Uterus (tissue), 4 donors: ENCODE results near the gene TRIP13. TPM values are rescaled to one million over a fixed set of nuclear protein-coding genes. Genes with fewer than 3 reads are reported as not detected.

Experiments used
- DNase-seq, 2 donors: peaks; one replicate each; pipeline ENCODE4 v3.0.0-alpha.2; 2019 to 2020
- H3K27ac ChIP-seq, 2 donors: fragments of 200-600 bp; sonication (generic); 1 replicate in 1 of 2; 2 replicates in 1 of 2; pipeline ENCODE4 v1.5.1; 2016 to 2018
- H3K27me3 ChIP-seq, 2 donors: fragments of 200-600 bp; sonication (generic); one replicate each; pipeline ENCODE4 v1.5.1; 2018 to 2019; ENCODE audit warnings: control low read depth in 1 of 2
- H3K36me3 ChIP-seq, 2 donors: fragments of 200-600 bp; sonication (generic); one replicate each; pipeline ENCODE4 v1.5.1; 2019; ENCODE audit warnings: control low read depth in 1 of 2
- H3K4me1 ChIP-seq, 2 donors: fragments of 200-600 bp; sonication (generic); one replicate each; pipeline ENCODE4 v1.5.1; 2018 to 2019; ENCODE audit warnings: control low read depth in 1 of 2
- H3K4me3 ChIP-seq, 2 donors: fragments of 200-600 bp; sonication (generic); 1 replicate in 1 of 2; 2 replicates in 1 of 2; pipeline ENCODE4 v1.5.1; 2018 to 2019; ENCODE audit warnings: mild to moderate bottlenecking in 1 of 2
- H3K9me3 ChIP-seq, 2 donors: fragments of 200-600 bp; sonication (generic); one replicate each; pipeline ENCODE4 v1.5.1; 2019; ENCODE audit warnings: control low read depth in 1 of 2
- POLR2A ChIP-seq, 2 donors: fragments of 450-650 bp; IDR thresholded peaks; one replicate each; pipeline ENCODE4 v1.6.1; 2016; ENCODE audit warnings: antibody characterized with exemption in 2 of 2, mild to moderate bottlenecking in 1 of 2, moderate library complexity in 1 of 2
- intact Hi-C: fragments of 100-400 bp; cut with DNase I; formaldehyde crosslinking; loops from one replicate; pipeline ENCODE4 v1.15.1; 2023; ENCODE audit warnings: low total_unique reads
- total RNA-seq, 4 donors: library from RNA; depleted of rRNA in 3 of 4; stranded (reverse); fragments of >200 nt in 3 of 4; gene quantifications; one replicate each; pipeline versions ENCODE4 v1.1.0 to v1.2.4, GENCODE V29; 2014 to 2023
- TF ChIP-seq, protein P1 (sequence below), 4 experiments: fragments of 200-600 bp in 2 of 4; fragments of 450-650 bp in 2 of 4; sonication (generic) in 2 of 4; IDR thresholded peaks; one replicate each; pipeline ENCODE4 v1.5.1; 2016 to 2019; ENCODE audit warnings: antibody characterized with exemption in 4 of 4, mild to moderate bottlenecking in 2 of 4, moderate library complexity in 1 of 4
- donor health status: DM: yes; HTN: yes; CAD: no.

Gene TRIP13
- total RNA-seq, 4 donors from 2014 or later: 1.2 to 10.5 (median 1.3) TPM; not detected in 1

DNA sequence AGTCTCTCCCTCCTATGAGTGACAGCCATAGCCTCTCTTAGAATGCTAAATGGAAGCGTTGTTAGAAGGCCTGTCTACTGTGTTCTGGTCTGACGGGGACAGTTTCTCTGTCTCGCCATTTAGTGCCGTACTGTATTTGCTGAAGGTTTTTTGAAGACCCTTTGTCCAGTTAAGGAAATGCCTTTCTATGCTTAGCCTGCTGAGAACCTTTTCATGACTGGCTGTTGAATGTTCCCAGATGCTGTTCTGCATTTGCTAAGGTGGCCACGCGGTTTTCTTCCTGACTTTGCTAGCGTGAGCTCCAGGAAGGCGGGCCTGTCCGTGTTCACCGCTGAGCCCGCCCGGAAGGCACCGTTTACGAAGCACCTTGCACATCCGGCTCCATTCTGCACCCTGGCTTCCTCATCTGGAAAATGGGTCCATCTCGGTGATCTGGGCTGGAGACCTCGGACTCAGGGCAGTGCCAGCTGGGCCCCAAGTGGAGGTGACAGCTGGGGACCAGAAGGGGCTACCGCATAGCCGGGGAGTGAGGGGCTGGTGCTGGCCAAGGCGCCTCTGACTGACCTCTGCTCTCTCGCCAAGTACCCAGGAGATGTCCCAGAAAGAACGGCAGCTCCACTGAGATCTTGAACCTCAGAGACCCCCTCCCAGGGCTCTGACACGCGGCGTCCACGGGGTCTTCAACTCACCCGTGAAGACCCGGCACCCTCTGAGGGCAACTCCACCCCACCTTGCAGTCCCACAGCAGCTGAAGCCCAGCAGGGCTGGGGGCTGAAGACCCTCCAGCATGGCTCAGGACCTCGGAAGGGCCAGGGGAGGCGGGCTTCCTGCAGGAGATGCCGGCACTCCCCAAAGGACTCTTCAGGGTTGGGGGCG, 63.4 kb downstream of the TRIP13 start:
- intact Hi-C loops: no loop called here
- H3K27me3 ChIP-seq: no peaks in the 10 kb centered on the region
- no peaks in the 10 kb centered on the region for H3K36me3 ChIP-seq
- peaks cover 0 to 7% of the 10 kb centered on the region in 2 donors for H3K4me1 ChIP-seq
- H3K4me3 ChIP-seq: no peak overlapping the region
- DNase-seq: no peak
- no peaks in the 10 kb centered on the region for H3K9me3 ChIP-seq
- TF ChIP-seq POLR2A (IDR thresholded peaks at IDR 0.05): no peak
- TF ChIP-seq, protein P1, sequence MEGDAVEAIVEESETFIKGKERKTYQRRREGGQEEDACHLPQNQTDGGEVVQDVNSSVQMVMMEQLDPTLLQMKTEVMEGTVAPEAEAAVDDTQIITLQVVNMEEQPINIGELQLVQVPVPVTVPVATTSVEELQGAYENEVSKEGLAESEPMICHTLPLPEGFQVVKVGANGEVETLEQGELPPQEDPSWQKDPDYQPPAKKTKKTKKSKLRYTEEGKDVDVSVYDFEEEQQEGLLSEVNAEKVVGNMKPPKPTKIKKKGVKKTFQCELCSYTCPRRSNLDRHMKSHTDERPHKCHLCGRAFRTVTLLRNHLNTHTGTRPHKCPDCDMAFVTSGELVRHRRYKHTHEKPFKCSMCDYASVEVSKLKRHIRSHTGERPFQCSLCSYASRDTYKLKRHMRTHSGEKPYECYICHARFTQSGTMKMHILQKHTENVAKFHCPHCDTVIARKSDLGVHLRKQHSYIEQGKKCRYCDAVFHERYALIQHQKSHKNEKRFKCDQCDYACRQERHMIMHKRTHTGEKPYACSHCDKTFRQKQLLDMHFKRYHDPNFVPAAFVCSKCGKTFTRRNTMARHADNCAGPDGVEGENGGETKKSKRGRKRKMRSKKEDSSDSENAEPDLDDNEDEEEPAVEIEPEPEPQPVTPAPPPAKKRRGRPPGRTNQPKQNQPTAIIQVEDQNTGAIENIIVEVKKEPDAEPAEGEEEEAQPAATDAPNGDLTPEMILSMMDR (IDR thresholded peaks at IDR 0.05): no peak
- H3K27ac ChIP-seq: no peak overlapping the region

DNA sequence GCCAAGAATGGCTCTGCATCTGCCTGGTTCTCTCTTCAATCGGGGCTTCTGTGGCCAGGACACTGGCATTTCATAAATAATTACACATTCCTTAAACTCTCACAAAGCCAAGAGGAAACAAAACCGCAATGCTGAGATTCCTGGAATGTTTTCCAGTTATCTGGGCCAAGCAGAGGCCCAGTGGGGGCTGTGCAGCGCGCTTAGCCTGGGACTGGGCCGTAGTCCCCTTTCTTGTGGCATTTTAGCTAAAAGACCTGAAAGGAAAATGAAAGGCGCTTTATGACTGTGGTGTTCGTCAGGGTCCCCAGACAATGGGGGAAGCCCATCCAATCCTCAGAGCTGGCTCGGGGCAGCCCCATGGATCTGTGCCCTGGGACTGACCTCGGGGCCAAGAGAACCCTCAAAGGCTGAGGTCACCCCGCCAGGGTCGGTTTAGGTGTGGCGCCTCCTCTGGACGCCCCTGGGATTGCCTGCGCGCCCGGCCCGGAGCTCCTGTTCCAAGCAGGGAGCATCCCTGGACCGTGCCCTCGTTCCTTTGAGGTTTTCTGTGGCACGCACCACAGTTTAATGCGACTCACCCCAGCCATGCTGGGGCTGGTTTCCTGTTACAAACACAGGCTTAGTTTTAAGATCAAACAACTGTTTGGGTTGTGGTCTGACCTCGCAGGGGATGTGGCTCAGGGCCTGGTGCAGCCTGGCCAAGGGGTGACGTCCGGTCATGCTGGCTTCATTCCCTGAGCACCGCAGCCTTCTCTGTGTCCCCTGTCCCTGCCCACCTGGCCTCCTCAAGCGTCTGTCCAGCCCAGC, 64.5 kb downstream of the TRIP13 start:
- Histone ChIP-seq H3K4me3 (no peak overlapping the region), H3K4me1 (peaks cover 0 to 7% of the 10 kb centered on the region in 2 donors), H3K36me3 (no peaks in the 10 kb centered on the region), H3K27ac (peak overlapping the region in 1 of 2 donors; percentile 34), H3K9me3 (no peaks in the 10 kb centered on the region), H3K27me3 (no peaks in the 10 kb centered on the region)
- TF ChIP-seq POLR2A (IDR thresholded peaks at IDR 0.05): no peak
- TF ChIP-seq, protein P1 (IDR thresholded peaks at IDR 0.05): no peak
- no peak for DNase-seq
- intact Hi-C loops: no loop called here

DNA sequence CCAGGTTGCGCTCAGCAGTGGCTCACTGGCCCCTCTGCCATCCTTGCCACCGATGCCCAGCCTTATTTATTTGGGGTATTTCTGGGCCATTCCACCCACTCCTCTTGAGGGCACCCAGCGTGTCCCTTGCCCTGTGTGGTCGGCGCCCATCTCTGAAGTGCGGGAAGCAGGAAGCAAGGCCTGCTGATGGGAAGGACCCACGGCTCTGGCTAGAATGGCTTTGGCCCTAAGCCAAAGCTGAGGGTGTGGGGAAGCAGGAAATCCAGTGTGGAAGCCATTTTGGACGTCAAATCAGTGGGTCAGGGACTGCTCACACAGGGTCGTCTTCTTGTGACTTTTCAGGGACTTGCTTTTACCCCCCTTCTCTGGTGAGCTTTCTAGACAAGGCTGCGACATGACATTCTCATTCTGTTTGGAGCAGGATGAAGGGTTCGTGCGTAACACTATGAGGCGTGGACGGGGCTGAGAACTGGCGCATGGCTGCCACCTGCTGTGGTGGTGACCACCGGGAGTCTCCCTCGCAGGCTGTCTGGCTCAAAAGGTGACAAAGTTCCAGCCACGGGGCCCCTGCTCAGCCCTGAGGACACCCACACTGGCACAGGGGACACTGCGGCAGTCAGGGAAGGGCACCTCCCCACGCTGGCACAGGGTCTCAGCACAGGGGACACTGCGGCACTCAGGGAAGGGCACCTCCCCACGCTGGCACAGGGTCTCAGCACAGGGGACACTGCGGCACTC, 65.2 kb downstream of the TRIP13 start:
- Histone ChIP-seq H3K36me3 (no peaks in the 10 kb centered on the region), H3K27ac (peak overlapping the region in 1 of 2 donors; percentile 29), H3K27me3 (no peaks in the 10 kb centered on the region), H3K4me1 (peaks cover 0 to 7% of the 10 kb centered on the region in 2 donors), H3K4me3 (no peak overlapping the region), H3K9me3 (no peaks in the 10 kb centered on the region)
- intact Hi-C loops: no loop called here
- TF ChIP-seq, protein P1 (IDR thresholded peaks at IDR 0.05): no peak
- TF ChIP-seq POLR2A (IDR thresholded peaks at IDR 0.05): no peak
- DNase-seq: no peak

DNA sequence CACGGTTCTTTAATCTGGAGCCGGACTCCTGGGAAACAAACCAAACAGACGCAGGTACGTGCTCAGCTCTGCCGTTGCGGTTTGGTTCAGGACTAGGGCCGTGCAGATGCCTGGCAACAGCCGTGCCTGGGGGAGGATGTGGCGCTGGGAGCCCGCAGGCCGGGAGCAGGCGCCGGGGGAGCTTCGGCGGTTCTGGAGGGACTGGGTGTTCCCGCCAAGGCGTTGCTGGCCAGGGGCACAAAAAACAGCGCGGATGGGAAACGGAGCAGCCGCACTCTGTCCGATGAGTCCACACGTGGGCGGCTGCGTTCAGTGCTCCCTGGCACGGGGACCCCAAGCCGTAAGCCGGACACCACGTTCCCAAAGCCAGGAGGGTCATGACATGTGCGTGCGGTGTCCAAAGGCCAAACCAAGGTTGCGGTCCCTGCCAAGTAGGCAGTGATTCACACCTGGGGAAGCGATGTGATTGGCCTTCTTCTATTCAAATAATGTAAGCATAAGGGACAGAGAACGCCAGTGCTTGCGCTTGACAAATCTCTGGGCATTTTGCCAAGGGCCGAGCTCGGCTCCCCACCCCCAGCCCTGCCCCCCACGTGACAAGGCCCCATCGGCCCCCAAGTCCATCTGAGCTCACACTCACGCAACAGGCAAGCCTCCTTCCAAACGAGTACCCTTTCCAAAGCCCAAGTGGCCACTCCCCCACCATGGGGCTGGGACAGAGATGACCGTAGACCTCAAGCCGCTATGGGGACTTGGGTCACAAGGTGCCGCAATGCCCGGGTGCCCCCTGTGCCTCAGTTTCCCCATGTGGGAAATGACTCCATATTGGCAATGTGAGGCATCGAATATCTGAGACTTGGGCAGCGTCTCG, 66.3 kb downstream of the TRIP13 start:
- TF ChIP-seq, protein P1 (IDR thresholded peaks at IDR 0.05): no peak
- TF ChIP-seq POLR2A (IDR thresholded peaks at IDR 0.05): no peak
- no peaks in the 10 kb centered on the region for H3K36me3 ChIP-seq
- H3K27me3 ChIP-seq: no peaks in the 10 kb centered on the region
- intact Hi-C loops: no loop called here
- peak overlapping the region in 1 of 2 donors; percentile 29 for H3K27ac ChIP-seq
- H3K4me3 ChIP-seq: no peak overlapping the region
- DNase-seq: peak; percentile 57 to 83
- no peaks in the 10 kb centered on the region for H3K9me3 ChIP-seq
- peaks cover 0 to 7% of the 10 kb centered on the region in 2 donors for H3K4me1 ChIP-seq
